HG02884 (cell line): ENCODE data around the gene GCH1.
"Not testable (repeated sequence)": the region's sequence is repeated elsewhere in the genome, so short reads cannot be mapped to it uniquely, and the experiment has no call there.

Source experiments
- ATAC-seq: cut with Tn5 transposase; IDR thresholded peaks from one replicate; pipeline ENCODE4 v1.9.1; 2021; ENCODE audit warnings: mild to moderate bottlenecking, moderate library complexity; ENCODE audit not compliant: unreplicated experiment

The GCH1 gene

GRCh38 chr14:54902521-54903420 is at the start of gene GCH1:
GCH1 (minus strand) TSS chr14:54902826; CDS start chr14:54902663, 163 bp downstream.
- peak; percentile 84 for ATAC-seq

- ATAC-seq, result no peak
Measured at GRCh38 chr14:54947230-54947629, 44.6 kb upstream of the GCH1 start.

- ATAC-seq, result no peak
Measured at GRCh38 chr14:54946500-54946899, 43.9 kb upstream of the GCH1 start.

- ATAC-seq, result no peak
Measured at GRCh38 chr14:54944737-54945391, 42.2 kb upstream of the GCH1 start.

GRCh38 chr14:54942913-54943312 is 40.3 kb upstream of the GCH1 start:
- no peak for ATAC-seq

- no peak for ATAC-seq
Measured at GRCh38 chr14:54936816-54937215, 34.2 kb upstream of the GCH1 start.

- no peak for ATAC-seq
Measured at GRCh38 chr14:54935958-54936357, 33.3 kb upstream of the GCH1 start.

GRCh38 chr14:54935100-54935499 is 32.5 kb upstream of the GCH1 start:
- no peak for ATAC-seq

- no peak for ATAC-seq
Measured at GRCh38 chr14:54933006-54933405, 30.4 kb upstream of the GCH1 start.

- ATAC-seq, result no peak
Measured at GRCh38 chr14:54931598-54932340, 29.1 kb upstream of the GCH1 start.

GRCh38 chr14:54931101-54931500 is 28.5 kb upstream of the GCH1 start:
- ATAC-seq, result no peak

GRCh38 chr14:54929556-54929955 is 26.9 kb upstream of the GCH1 start:
- no peak for ATAC-seq

GRCh38 chr14:54928216-54928615 is 25.6 kb upstream of the GCH1 start:
- no peak for ATAC-seq

- no peak for ATAC-seq
Measured at GRCh38 chr14:54927551-54927950, 24.9 kb upstream of the GCH1 start.

- not testable (repeated sequence) for ATAC-seq
Measured at GRCh38 chr14:54926570-54926969, 23.9 kb upstream of the GCH1 start.

- no peak for ATAC-seq
Measured at GRCh38 chr14:54922598-54922997, 20.0 kb upstream of the GCH1 start.

GRCh38 chr14:54920052-54920451 is 17.4 kb upstream of the GCH1 start:
- no peak for ATAC-seq

- no peak for ATAC-seq
Measured at GRCh38 chr14:54919330-54919729, 16.7 kb upstream of the GCH1 start.

- no peak for ATAC-seq
Measured at GRCh38 chr14:54918427-54918826, 15.8 kb upstream of the GCH1 start.

- ATAC-seq, result no peak
Measured at GRCh38 chr14:54916101-54916500, 13.5 kb upstream of the GCH1 start.

- no peak for ATAC-seq
Measured at GRCh38 chr14:54909817-54910558, 7.4 kb upstream of the GCH1 start.
